ENCODE data around the gene NDUFS8.

NDUFS8 gene

DNA sequence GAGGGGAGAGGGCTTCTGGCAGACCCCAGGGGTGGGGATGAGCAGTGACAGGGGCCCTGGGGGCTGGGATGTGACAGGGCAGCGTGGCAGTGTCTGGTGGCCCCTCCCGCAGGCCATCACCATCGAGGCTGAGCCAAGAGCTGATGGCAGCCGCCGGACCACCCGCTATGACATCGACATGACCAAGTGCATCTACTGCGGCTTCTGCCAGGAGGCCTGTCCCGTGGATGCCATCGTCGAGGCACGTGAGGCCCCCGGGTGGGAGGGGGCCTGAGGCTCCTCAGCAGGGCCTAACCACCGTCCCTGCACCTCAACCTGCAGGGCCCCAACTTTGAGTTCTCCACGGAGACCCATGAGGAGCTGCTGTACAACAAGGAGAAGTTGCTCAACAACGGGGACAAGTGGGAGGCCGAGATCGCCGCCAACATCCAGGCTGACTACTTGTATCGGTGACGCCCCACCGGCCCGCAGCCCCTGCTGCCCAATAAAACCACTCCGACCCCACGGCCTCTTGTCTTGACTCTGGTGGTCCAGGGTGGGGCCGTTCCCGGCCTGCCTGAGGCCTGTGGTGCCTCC lies 5.7 kb downstream of the NDUFS8 start:
- in situ Hi-C loops (cut with HindIII; ENCODE audit: low sequenced_read_pairs) = no loop called here
- no peak overlapping the region for H3K4me3 ChIP-seq (ENCODE audit: low read depth, low read length)
- DNase-seq (ENCODE audit: low read depth, low spot score) = no peak
- no peak for TF ChIP-seq CTCF (IDR thresholded peaks at IDR 0.05; ENCODE audit: low read depth, low read length)

DNA sequence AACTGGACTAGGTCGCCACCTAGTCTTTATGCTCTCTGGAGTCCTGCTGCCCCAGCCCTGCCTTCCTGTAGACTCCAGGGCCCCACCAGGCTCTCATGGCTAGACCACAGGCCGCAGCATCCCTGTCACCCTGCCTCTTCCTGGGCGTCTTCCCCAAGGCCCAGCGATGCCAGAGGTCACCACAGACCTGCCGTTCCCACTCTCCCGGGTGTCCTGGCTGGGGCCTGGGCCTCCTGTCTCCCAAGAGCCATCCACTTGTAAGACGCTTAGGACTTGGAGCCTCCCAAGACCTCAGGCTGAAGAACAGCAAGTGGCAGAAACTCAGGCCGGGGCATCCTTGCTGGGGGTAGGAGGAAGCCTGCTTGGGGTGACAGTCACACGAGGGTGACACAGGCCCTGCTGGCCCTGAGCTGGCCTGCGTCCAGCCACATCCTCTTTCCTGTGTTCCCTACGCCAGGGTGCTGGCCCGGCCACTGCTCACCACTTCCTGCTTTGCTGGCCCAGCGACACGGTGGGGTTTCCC lies 6.3 kb downstream of the NDUFS8 start:
- no peak overlapping the region for H3K4me3 ChIP-seq (ENCODE audit: low read depth, low read length)
- in situ Hi-C loops (cut with HindIII; ENCODE audit: low sequenced_read_pairs) = no loop called here
- DNase-seq (ENCODE audit: low read depth, low spot score) = no peak
- no peak for TF ChIP-seq CTCF (IDR thresholded peaks at IDR 0.05; ENCODE audit: low read depth, low read length)

DNA sequence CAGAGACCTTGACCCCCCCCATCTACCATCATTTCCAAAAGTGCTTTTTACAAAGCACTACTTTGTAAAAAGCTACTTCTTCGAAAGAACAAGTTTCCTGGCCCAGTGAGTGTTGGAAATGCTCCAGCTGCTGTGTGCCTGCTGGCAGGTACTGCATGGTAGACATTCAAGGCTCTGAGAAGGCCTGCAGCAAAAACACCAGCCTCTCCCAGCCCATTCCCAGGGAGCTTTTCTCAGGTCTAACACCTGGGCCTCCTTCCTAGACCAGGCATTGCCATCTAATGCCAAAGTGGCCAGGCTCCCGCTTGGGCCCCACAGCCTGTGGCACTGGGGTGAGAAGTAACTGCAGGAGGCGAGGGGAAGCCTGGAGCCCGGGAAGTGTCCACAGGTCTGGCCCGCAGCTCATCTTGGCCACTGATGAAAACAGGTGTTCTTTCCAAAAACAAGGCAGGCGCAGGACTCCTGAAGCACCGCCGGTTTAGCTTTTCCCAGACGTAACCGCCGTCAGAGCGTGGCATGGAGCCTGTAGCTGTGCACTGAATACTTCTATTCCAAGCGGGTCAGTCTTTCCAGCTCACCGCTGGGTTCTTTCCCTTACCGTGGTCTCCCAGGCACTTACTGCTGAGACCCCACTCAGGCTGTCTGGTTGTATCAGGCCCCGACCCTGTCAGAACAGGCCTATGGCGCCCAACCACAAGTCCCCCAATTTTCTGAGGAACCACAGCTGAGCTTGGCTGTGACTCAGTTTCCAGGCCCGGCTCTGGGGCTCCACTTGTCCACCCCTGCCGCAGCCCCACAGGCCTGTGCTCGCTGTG lies 7.1 kb downstream of the NDUFS8 start:
- no peak for DNase-seq (ENCODE audit: low read depth, low spot score)
- H3K4me3 ChIP-seq (ENCODE audit: low read depth, low read length) = no peak overlapping the region
- in situ Hi-C loops (cut with HindIII; ENCODE audit: low sequenced_read_pairs) = no loop called here
- TF ChIP-seq CTCF (IDR thresholded peaks at IDR 0.05; ENCODE audit: low read depth, low read length) = no peak

DNA sequence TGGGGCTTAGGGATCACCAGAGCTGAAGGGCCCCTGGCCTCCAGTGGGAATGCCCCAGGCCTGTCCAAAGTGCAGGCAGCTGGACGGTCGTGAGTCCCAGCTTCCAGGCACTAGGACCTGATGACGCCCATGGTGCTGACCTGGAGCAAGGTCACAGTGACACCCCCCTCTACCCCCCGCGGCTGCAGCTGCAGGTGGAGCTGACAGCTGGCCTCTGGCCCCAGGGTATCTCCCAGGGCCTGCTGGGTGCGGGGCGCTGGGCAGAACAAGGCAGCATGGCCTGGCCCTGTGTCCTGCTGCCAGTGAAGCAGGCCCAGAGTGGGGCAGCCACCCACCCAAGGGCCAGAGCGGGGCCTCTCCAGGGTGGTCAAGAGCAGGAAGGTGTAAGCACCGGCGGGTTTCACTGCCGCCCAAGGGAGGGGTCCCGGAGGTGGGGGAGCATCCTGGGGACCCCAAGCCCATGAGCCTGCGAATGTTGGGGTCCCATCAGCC lies 7.8 kb downstream of the NDUFS8 start:
- H3K4me3 ChIP-seq (ENCODE audit: low read depth, low read length) = peak overlapping the region; percentile 58
- no peak for TF ChIP-seq CTCF (IDR thresholded peaks at IDR 0.05; ENCODE audit: low read depth, low read length)

DNA sequence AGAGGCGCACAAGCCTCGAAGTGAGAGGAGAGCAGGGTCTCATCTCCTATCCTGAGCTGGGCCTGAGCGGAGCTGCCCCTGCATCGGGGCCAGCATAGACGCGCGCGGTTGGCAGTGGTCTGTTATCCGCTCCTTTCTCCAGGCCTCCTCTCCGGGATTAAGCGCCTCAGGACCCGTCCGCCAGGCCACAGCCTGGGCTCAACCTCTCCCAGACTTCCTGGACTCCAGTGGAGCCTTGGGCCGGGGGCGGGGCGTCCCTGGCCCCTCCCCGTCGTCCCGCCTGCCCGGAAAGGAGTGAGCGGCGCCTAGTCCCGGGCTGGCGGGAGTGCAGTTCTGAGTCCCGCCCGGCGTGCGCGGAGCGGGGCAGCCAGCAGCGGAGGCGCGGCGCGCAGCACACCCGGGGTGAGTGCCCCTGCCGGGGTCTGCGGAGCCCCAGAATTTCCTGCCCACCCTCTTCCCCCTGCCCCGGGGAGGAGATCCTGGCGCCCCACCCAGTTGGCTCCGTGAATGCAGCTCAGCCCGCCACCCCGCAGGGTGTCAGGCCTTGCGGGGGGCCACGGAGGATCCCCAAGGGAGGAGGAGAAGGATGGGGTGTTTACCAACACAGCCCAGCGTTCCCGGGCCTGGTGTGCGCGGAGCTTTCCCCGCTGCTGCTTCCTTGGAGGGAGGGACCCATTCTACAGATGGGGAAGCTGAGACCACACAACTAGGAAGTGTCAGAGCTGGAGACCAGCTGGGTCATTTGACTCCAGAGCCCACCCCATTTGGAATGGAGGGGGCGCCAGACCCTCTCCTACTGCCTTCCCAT lies 8.4 kb downstream of the NDUFS8 start, which contains the start of gene TCIRG1:
Gene TCIRG1 (plus strand): TSS at position 308 of the 808 bp plus-strand sequence. CDS start 2,247 bp downstream, outside the sequence.
- H3K4me3 ChIP-seq (ENCODE audit: low read depth, low read length) = peak within 1 kb of the TSS; percentile 58
- in situ Hi-C loops (cut with HindIII; ENCODE audit: low sequenced_read_pairs) = no loop called here
- no peak for TF ChIP-seq CTCF (IDR thresholded peaks at IDR 0.05; ENCODE audit: low read depth, low read length)
- peak; percentile 76 for DNase-seq (ENCODE audit: low read depth, low spot score)

More for the DNA sequence above, 7.8 kb downstream of the NDUFS8 start:
- in situ Hi-C loops (cut with HindIII; ENCODE audit: low sequenced_read_pairs) = no loop called here
- DNase-seq (ENCODE audit: low read depth, low spot score) = no peak

- in situ Hi-C loops (cut with HindIII; ENCODE audit: low sequenced_read_pairs) = no loop called here
- peak overlapping the region; percentile 58 for H3K4me3 ChIP-seq (ENCODE audit: low read depth, low read length)
- TF ChIP-seq CTCF (IDR thresholded peaks at IDR 0.05; ENCODE audit: low read depth, low read length) = no peak
- DNase-seq (ENCODE audit: low read depth, low spot score) = no peak
Observed at GRCh38 chr11:68039526-68040086, 9.1 kb downstream of the NDUFS8 start.
